Gastrocnemius medialis (tissue), 4 donors: ENCODE results near the gene DCC.

Experiments
- POLR2A ChIP-seq, 2 donors: fragments of 450-650 bp; IDR thresholded peaks; one replicate each; pipeline ENCODE4 v1.6.1; 2017; ENCODE audit warnings: antibody characterized with exemption in 2 of 2, mild to moderate bottlenecking in 2 of 2, moderate library complexity in 2 of 2
- TF ChIP-seq, protein P1 (sequence below), 5 experiments: fragments of 450-650 bp in 3 of 5; fragments of 200-600 bp in 2 of 5; sonication (generic) in 2 of 5; IDR thresholded peaks in 4 of 5; conservative IDR thresholded peaks in 1 of 5; 1 replicate in 4 of 5; 2 replicates in 1 of 5; pipeline ENCODE4 v1.5.1; 2016 to 2019; ENCODE audit warnings: antibody characterized with exemption in 5 of 5, mild to moderate bottlenecking in 3 of 5, moderate library complexity in 3 of 5

DNA sequence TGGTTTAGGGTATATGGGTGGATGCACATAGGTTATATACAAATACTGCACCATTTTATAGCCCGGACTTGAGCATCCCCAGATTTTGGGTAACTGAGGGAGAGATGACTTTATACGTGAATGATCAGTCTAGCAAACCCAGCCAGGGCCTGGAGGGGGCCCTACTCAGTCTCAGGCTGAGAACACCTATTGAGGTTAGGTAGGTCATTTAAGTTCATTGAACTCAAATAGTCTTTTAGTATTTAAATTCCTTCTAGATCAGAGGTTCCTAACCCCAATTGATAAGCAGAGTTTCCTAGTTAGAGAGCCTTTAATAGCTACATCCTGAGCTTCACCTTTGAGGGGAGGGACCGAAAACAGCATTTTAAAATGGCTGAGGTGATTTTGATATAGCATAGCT, 487.0 kb downstream of the DCC start:
- TF ChIP-seq, protein P1, sequence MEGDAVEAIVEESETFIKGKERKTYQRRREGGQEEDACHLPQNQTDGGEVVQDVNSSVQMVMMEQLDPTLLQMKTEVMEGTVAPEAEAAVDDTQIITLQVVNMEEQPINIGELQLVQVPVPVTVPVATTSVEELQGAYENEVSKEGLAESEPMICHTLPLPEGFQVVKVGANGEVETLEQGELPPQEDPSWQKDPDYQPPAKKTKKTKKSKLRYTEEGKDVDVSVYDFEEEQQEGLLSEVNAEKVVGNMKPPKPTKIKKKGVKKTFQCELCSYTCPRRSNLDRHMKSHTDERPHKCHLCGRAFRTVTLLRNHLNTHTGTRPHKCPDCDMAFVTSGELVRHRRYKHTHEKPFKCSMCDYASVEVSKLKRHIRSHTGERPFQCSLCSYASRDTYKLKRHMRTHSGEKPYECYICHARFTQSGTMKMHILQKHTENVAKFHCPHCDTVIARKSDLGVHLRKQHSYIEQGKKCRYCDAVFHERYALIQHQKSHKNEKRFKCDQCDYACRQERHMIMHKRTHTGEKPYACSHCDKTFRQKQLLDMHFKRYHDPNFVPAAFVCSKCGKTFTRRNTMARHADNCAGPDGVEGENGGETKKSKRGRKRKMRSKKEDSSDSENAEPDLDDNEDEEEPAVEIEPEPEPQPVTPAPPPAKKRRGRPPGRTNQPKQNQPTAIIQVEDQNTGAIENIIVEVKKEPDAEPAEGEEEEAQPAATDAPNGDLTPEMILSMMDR (IDR thresholded peaks at IDR 0.05 in 4 of 5, conservative IDR thresholded peaks at IDR 0.05 in 1 of 5) = no peak
- no peak for TF ChIP-seq POLR2A (IDR thresholded peaks at IDR 0.05)
